GM19238 (cell line): ENCODE data around the gene COL5A2.

Source experiments
- DNase-seq: peaks from one replicate; pipeline ENCODE4 v3.0.0; 2011; ENCODE audit warnings: low spot score; ENCODE audit not compliant: insufficient read length

Gene COL5A2

GRCh38 chr2:189102735-189103134 lies 76.8 kb downstream of the COL5A2 start:
- DNase-seq, result no peak

- DNase-seq, result no peak
These were observed 81.6 kb downstream of the COL5A2 start for GRCh38 chr2:189097934-189098333.

GRCh38 chr2:189096769-189097447 lies 82.7 kb downstream of the COL5A2 start:
- no peak for DNase-seq

- DNase-seq, result no peak
These were observed 84.5 kb downstream of the COL5A2 start for GRCh38 chr2:189095101-189095500.

- DNase-seq, result no peak
These were observed 86.6 kb downstream of the COL5A2 start for GRCh38 chr2:189092936-189093335.

GRCh38 chr2:189091253-189091652 lies 88.3 kb downstream of the COL5A2 start:
- DNase-seq, result no peak

- DNase-seq, result no peak
These were observed 90.9 kb downstream of the COL5A2 start for GRCh38 chr2:189088591-189089205.

- no peak for DNase-seq
These were observed 92.9 kb downstream of the COL5A2 start for GRCh38 chr2:189086710-189087109.

GRCh38 chr2:189086250-189086649 lies 93.3 kb downstream of the COL5A2 start:
- no peak for DNase-seq

GRCh38 chr2:189083606-189084005 lies 96.0 kb downstream of the COL5A2 start:
- DNase-seq, result no peak

GRCh38 chr2:189083106-189083505 lies 96.5 kb downstream of the COL5A2 start:
- no peak for DNase-seq

- no peak for DNase-seq
These were observed 97.1 kb downstream of the COL5A2 start for GRCh38 chr2:189082376-189082975.

- DNase-seq, result no peak
These were observed 103.0 kb downstream of the COL5A2 start for GRCh38 chr2:189076572-189076971.

GRCh38 chr2:189076120-189076519 lies 103.4 kb downstream of the COL5A2 start:
- DNase-seq, result no peak

GRCh38 chr2:189074506-189074905 lies 105.1 kb downstream of the COL5A2 start:
- DNase-seq, result no peak

- no peak for DNase-seq
These were observed 107.5 kb downstream of the COL5A2 start for GRCh38 chr2:189072036-189072435.

- DNase-seq, result no peak
These were observed 109.5 kb downstream of the COL5A2 start for GRCh38 chr2:189069855-189070619.

- DNase-seq, result no peak
These were observed 113.5 kb downstream of the COL5A2 start for GRCh38 chr2:189066037-189066436.

GRCh38 chr2:189060096-189060642 lies 119.4 kb downstream of the COL5A2 start:
- no peak for DNase-seq

GRCh38 chr2:189057316-189057715 lies 122.2 kb downstream of the COL5A2 start:
- no peak for DNase-seq

- no peak for DNase-seq
These were observed 123.1 kb downstream of the COL5A2 start for GRCh38 chr2:189056200-189057106.
